GM12878 (cell line): ENCODE results near the gene MAST4.

Experiments used
- CTCF ChIP-seq, 3 experiments: IDR thresholded peaks in 2 of 3; conservative IDR thresholded peaks in 1 of 3; 2 replicates each; pipeline ENCODE4 v1.5.1; 2011; ENCODE audit warnings: low read depth in 3 of 3, low read length in 3 of 3, mild to moderate bottlenecking in 3 of 3, control low read depth in 2 of 3, moderate library complexity in 2 of 3, inconsistent platforms in 1 of 3, mixed read lengths in 1 of 3; ENCODE audit not compliant: control insufficient read depth in 2 of 3, insufficient read depth in 1 of 3; ENCODE audit errors: extremely low read depth in 1 of 3
- ESRRA ChIP-seq: IDR thresholded peaks from 2 replicates; pipeline ENCODE4 v1.6.1; 2012; ENCODE audit warnings: mild to moderate bottlenecking, low read length, improper control_type of control experiment
- ETV6 ChIP-seq, 2 experiments: fragments of 450-650 bp in 1 of 2; IDR thresholded peaks in 1 of 2; conservative IDR thresholded peaks in 1 of 2; 2 replicates each; pipeline ENCODE4 v1.6.1; 2014; ENCODE audit warnings: antibody characterized with exemption in 1 of 2, borderline replicate concordance in 1 of 2, low read depth in 1 of 2, mild to moderate bottlenecking in 1 of 2, moderate library complexity in 1 of 2
- HDAC2 ChIP-seq: fragments of 200-600 bp; sonication (generic); IDR thresholded peaks from 2 replicates; pipeline ENCODE4 v1.6.1; 2017
- MTA3 ChIP-seq: IDR thresholded peaks from 2 replicates; pipeline ENCODE4 v1.6.1; 2012; ENCODE audit warnings: low read length, inconsistent platforms, borderline replicate concordance
- POLR2A ChIP-seq: IDR thresholded peaks from 2 replicates; pipeline ENCODE4 v1.6.1; 2011; ENCODE audit warnings: low read depth, mild to moderate bottlenecking, low read length
- TARDBP ChIP-seq: IDR thresholded peaks from 2 replicates; pipeline ENCODE4 v1.6.1; 2016; ENCODE audit warnings: borderline replicate concordance
- ZNF384 ChIP-seq: IDR thresholded peaks from 2 replicates; pipeline ENCODE4 v1.6.1; 2012; ENCODE audit warnings: low read depth, mild to moderate bottlenecking, low read length, improper control_type of control experiment, borderline replicate concordance

DNA sequence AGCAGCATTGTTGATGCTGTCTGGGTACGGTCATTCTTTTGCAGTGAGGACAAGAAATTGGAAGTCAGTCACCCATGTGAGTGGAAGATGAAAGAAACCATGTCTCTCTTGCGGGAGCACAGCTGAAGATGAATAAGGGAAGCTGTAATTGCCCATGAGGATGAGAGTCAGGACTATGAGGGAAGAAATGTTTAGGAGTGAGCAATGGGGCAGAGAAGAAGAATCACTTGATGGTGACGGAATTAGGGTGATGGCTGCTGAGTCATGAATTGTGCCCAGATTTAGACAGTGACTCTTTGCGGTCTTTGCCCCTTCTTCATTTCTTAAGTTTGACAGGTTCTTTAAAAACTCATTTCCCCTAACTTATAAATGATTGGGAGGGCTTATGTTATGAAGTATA, 183.3 kb downstream of the MAST4 start:
- TF ChIP-seq CTCF (IDR thresholded peaks at IDR 0.05 in 2 of 3, conservative IDR thresholded peaks at IDR 0.05 in 1 of 3; ENCODE audit: control insufficient read depth in 2 of 3, extremely low read depth in 1 of 3, insufficient read depth in 1 of 3, low read depth in 3 of 3, low read length in 3 of 3) (no peak), ESRRA (no peak), ETV6 (conservative IDR thresholded peaks at IDR 0.05 in 1 of 2, IDR thresholded peaks at IDR 0.05 in 1 of 2; ENCODE audit: borderline replicate concordance in 1 of 2, low read depth in 1 of 2) (no peak), TARDBP (no peak), MTA3 (no peak), ZNF384 (no peak), HDAC2 (no peak), POLR2A (no peak)
